Heart right ventricle (tissue), 16 donors: ENCODE data around the gene SKIC8. TPM values are rescaled to one million over a fixed set of nuclear protein-coding genes. Genes with fewer than 3 reads are reported as not detected.
A peak's percentile ranks its signal among the peaks of the same experiment; 100 is the strongest.

Experiments
- ATAC-seq, 8 donors: fragments of 200-7000 bp; cut with Tn5 transposase; one replicate each; pipeline ENCODE4 v1.9.1; 2020; ENCODE audit warnings: mild to moderate bottlenecking in 8 of 8, moderate library complexity in 8 of 8, moderate number of reproducible peaks in 1 of 8
- DNase-seq, 2 donors: peaks; one replicate each; pipeline ENCODE4 v3.0.0-alpha.2; 2020
- H3K27ac ChIP-seq, 10 donors: fragments of 200-600 bp; sonication (generic) in 2 of 10; one replicate each; pipeline versions ENCODE4 v1.5.0 to v1.8.0; 2020 to 2022; ENCODE audit warnings: mild to moderate bottlenecking in 3 of 10
- H3K27me3 ChIP-seq, 7 donors: fragments of 200-600 bp; one replicate each; pipeline ENCODE4 v1.8.0; 2021 to 2022; ENCODE audit warnings: mild to moderate bottlenecking in 2 of 7
- H3K36me3 ChIP-seq, 9 donors: fragments of 200-600 bp; sonication (generic) in 1 of 9; one replicate each; pipeline versions ENCODE4 v1.5.0 to v1.8.0; 2020 to 2022; ENCODE audit warnings: mild to moderate bottlenecking in 2 of 9
- H3K4me1 ChIP-seq, 9 donors: fragments of 200-600 bp; sonication (generic) in 1 of 9; one replicate each; pipeline versions ENCODE4 v1.5.0 to v1.8.0; 2020 to 2022; ENCODE audit warnings: mild to moderate bottlenecking in 4 of 9
- H3K4me3 ChIP-seq, 10 donors: fragments of 200-600 bp; sonication (generic) in 2 of 10; one replicate each; pipeline versions ENCODE4 v1.5.0 to v1.8.0; 2020 to 2022; ENCODE audit warnings: mild to moderate bottlenecking in 7 of 10, moderate library complexity in 2 of 10
- H3K9me3 ChIP-seq, 11 donors: fragments of 200-600 bp in 10 of 11; sonication (generic) in 2 of 11; one replicate each; pipeline versions ENCODE4 v1.5.0 to v1.8.0; 2013 to 2022; ENCODE audit warnings: mild to moderate bottlenecking in 2 of 11, control low read depth in 1 of 11, moderate library complexity in 1 of 11
- CTCF ChIP-seq, 9 donors: fragments of 200-600 bp; sonication (generic) in 2 of 9; IDR thresholded peaks; one replicate each; pipeline versions ENCODE4 v1.5.0 to v1.8.0; 2021 to 2022; ENCODE audit warnings: antibody characterized with exemption in 9 of 9, mild to moderate bottlenecking in 5 of 9, moderate library complexity in 1 of 9
- WGBS, 2 donors: extraction: QIAGEN DNeasy Blood & Tissue Kit; methylation state at CpG; one replicate each; pipeline ENCODE4 v1.1.7; 2013; ENCODE audit warnings: inconsistent platforms in 1 of 2; 5-methylcytosine and 5-hydroxymethylcytosine counted together
- intact Hi-C, 10 donors: fragments of 100-400 bp; cut with DNase I; formaldehyde crosslinking; loops; one replicate each; pipeline versions ENCODE4 v1.11.1 to v1.14.2; 2022
- polyA plus RNA-seq, 2 donors: library from polyadenylated mRNA; stranded (reverse); fragments of 200-250 nt; gene quantifications; one replicate each; pipeline ENCODE4 v1.2.3, GENCODE V29; 2013
- total RNA-seq, 10 donors: library from RNA; stranded (reverse); fragmentation: NEBNext Ultra II Directional in 3 of 10; extraction: Animal tissue kit (Norgen Biotek cat#: 25700) in 3 of 10; gene quantifications; one replicate each; pipeline versions ENCODE4 v1.2.1 to v1.2.4, GENCODE V29; 2021 to 2023
- donor health status: Arrhythmogenic right ventricular cardiomyopathy.
- donor health status: ischemic (EF 13 %, LVEDD 7.1; RV severe dilation, severe dysfunction).
- donor health status: healthy with polysubstance abuse.
- donor health status: DM: no; HTN: yes; CAD: no.
- donor health status: DM: no; HTN: no; CAD: no.
- donor health status: ischemic (EF 25% LVEDD 6.9; RV normal size, moderate dysfunction).
- donor health status: ischemic (EF 25% LVEDD 5.7; RV mildly dilated, moderate dysfunction).
- donor health status: healthy.
- donor health status: DM: yes; HTN: yes; CAD: no.
- donor health status: Ischemic cardiomyopathy.
- donor health status: ischemic (EF 35%, LVEDD 5.7; RV mildly dilated, moderate dysfunction).
- donor health status: nonischemic (EF 11% LVEDD 7.7; RV severe dilation, severe dysfunction).
- donor health status: DM: yes; HTN: yes; CAD: no.
- donor health status: PGD.
- donor health status: ischemic (EF 29% LVEDD 5.4; RV normal size, mild dysfunction).
- donor health status: nonischemic (EF 23%, LVEDD 6.1; RV moderate dilation, normal function).

The SKIC8 gene
- total and polyA plus RNA-seq, 12 donors, result 24.0 to 37.0 (median 27.2) TPM

- no peaks in the 10 kb centered on the region for H3K27me3 ChIP-seq
- H3K9me3 ChIP-seq, result no peaks in the 10 kb centered on the region
- H3K27ac ChIP-seq, result no peak overlapping the region
- no peak for TF ChIP-seq CTCF (IDR thresholded peaks at IDR 0.05)
- intact Hi-C loops, result no loop called here
- ATAC-seq (no peak), DNase-seq (no peak)
- WGBS, 2 donors, result 95 to 98% methylated on average over 1 of the region's 1 CpG
- no peak overlapping the region for H3K4me3 ChIP-seq
- H3K4me1 ChIP-seq, result peaks cover 0 to 7% (median 0%) of the 10 kb centered on the region in 9 donors
- peaks cover 0 to 83% (median 25%) of the 10 kb centered on the region in 9 donors for H3K36me3 ChIP-seq
Measured at GRCh38 chr15:78292219-78292618, 7.2 kb downstream of the SKIC8 start.

- DNase-seq (no peak), ATAC-seq (peak in 2 of 8 donors; percentile 33 to 35)
- no peak for TF ChIP-seq CTCF (IDR thresholded peaks at IDR 0.05)
- Histone ChIP-seq H3K27ac (no peak overlapping the region), H3K4me3 (no peak overlapping the region), H3K4me1 (peaks cover 0 to 7% (median 0%) of the 10 kb centered on the region in 9 donors), H3K27me3 (no peaks in the 10 kb centered on the region), H3K36me3 (peaks cover 0 to 89% (median 25%) of the 10 kb centered on the region in 9 donors), H3K9me3 (no peaks in the 10 kb centered on the region)
- intact Hi-C loops, result no loop called here
- 87 to 89% methylated on average over 2 of the region's 2 CpGs for WGBS, 2 donors
Measured at GRCh38 chr15:78291698-78292097, 7.7 kb downstream of the SKIC8 start.

- ATAC-seq (no peak), DNase-seq (no peak)
- Histone ChIP-seq H3K27me3 (no peaks in the 10 kb centered on the region), H3K36me3 (peaks cover 0 to 95% (median 25%) of the 10 kb centered on the region in 9 donors), H3K4me1 (peaks cover 0 to 7% (median 0%) of the 10 kb centered on the region in 9 donors), H3K4me3 (no peak overlapping the region), H3K9me3 (no peaks in the 10 kb centered on the region), H3K27ac (no peak overlapping the region)
- intact Hi-C loops, result no loop called here
- no peak for TF ChIP-seq CTCF (IDR thresholded peaks at IDR 0.05)
- 49 to 77% methylated on average over 2 of the region's 2 CpGs for WGBS, 2 donors
Measured at GRCh38 chr15:78291052-78291451, 8.4 kb downstream of the SKIC8 start.

- 85 to 87% methylated on average over 3 of the region's 3 CpGs for WGBS, 2 donors
- Histone ChIP-seq H3K9me3 (no peaks in the 10 kb centered on the region), H3K4me3 (no peak overlapping the region), H3K36me3 (peaks cover 0 to 98% (median 28%) of the 10 kb centered on the region in 9 donors), H3K27me3 (no peaks in the 10 kb centered on the region), H3K27ac (no peak overlapping the region), H3K4me1 (peaks cover 0 to 7% (median 0%) of the 10 kb centered on the region in 9 donors)
- intact Hi-C loops, result no loop called here
- DNase-seq (no peak), ATAC-seq (no peak)
- TF ChIP-seq CTCF (IDR thresholded peaks at IDR 0.05), result no peak
Measured at GRCh38 chr15:78290222-78290621, 9.2 kb downstream of the SKIC8 start.
